Activated CD4-positive, alpha-beta T cell treated with anti-CD3 and anti-CD28 coated beads for 4 hours (primary cell): Measurements from ENCODE around the gene FAP.

Experiments
- DNase-seq, 2 donors: peaks; one replicate each; pipeline ENCODE4 v3.0.0-alpha.2; 2020

Gene FAP

GRCh38 chr2:162185541-162186232 is 57.6 kb downstream of the FAP start:
- DNase-seq = no peak

- DNase-seq = no peak
Measured at GRCh38 chr2:162184821-162185450, 58.3 kb downstream of the FAP start.

- DNase-seq = no peak
Measured at GRCh38 chr2:162184359-162184758, 58.9 kb downstream of the FAP start.

GRCh38 chr2:162182395-162182794 is 60.9 kb downstream of the FAP start:
- DNase-seq = no peak

GRCh38 chr2:162177301-162177700 is 65.9 kb downstream of the FAP start:
- DNase-seq = no peak

GRCh38 chr2:162175714-162176113 is 67.5 kb downstream of the FAP start:
- no peak for DNase-seq

- no peak for DNase-seq
Measured at GRCh38 chr2:162174746-162175145, 68.5 kb downstream of the FAP start.

DNA sequence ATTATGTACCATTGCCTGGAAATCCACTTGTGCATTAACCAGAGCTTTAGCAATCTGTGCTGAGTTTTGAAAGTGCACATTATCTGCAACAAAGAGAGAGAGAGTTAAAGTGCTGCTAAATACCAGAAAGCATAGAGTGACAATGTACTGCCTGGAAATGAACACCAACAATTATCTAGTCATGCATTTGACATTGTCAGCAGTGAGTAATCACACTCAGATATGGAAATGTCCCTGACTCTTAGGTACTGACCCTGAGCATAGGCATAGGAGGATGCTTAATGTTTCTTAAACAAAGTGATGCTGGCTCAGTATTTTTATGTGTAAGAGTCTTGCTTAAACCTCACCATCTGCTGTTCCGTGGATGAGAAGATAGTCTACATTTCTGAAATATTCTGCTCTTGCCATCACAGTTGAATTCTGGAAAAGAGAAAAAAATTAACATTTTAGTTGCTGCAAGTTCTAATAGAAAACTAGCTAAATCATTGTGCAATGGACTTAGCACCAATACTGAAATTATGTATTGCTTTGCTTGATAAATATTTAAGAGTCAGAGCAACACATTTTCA is 70.4 kb downstream of the FAP start:
- DNase-seq = no peak

DNA sequence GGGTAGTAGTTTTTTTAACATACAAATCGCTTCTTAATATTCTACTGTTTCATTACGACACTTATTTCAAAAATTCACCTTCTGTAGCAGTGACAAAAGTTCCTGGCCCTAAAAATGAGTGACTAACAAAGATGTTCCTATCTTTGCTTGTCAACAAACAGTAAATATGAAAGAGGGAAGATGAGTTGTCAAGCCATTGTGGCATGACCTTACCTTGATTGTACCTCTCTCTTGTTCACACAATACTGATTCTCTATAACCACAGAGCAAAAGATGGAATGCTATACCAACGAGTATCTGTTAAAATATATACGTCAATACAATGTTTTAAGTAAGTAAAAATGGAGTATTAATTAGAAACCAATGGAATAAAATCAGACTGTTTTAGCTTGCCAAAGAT is 76.5 kb downstream of the FAP start:
- no peak for DNase-seq

- no peak for DNase-seq
Measured at GRCh38 chr2:162166174-162166573, 77.1 kb downstream of the FAP start.

GRCh38 chr2:162164802-162165201 is 78.4 kb downstream of the FAP start:
- no peak for DNase-seq

DNA sequence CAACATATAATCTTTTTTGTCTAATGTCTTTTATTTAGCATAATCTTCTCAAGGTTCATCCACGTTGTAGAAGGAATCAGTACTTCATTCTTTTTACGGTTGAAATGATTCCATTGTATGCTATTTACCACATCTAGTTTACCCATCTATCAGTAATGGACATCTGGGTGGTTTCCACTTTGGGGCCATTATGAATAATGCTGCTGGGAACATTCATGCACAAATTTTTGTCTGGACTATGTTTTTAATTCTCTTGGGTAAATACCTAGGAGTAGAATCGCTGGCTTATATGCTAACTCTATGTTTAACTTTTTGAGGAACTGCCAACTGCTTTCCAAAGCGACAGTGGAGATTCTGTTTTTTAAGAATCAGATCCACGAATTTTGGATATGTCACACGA is 83.8 kb downstream of the FAP start:
- DNase-seq = no peak

DNA sequence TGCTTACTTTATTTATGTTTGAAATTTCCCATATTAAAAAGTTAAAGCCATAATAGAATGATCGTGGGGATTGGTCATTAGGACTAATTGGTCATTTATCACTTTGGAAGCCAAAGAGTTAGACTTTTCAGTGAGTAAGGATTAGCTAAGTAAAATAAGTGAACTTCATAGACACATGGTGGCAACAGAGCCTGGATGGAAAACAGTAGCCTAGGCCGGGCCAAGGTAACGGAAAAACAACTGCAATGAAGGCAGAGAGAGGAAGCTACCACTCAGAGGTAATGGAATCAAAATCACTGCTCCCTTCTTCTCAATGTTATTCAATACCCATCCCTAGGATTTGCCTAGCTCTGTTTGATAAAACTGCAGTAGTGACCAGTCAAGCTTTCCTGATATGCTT is 87.1 kb downstream of the FAP start:
- no peak for DNase-seq

GRCh38 chr2:162155093-162155492 is 88.2 kb downstream of the FAP start:
- DNase-seq = no peak

- peak; percentile 37 to 65 for DNase-seq
Measured at GRCh38 chr2:162153608-162154224, 89.5 kb downstream of the FAP start.

- DNase-seq = no peak
Measured at GRCh38 chr2:162152147-162152546, 91.1 kb downstream of the FAP start, which contains the start of gene GCG. GCG (minus strand) TSS chr2:162152247; CDS start chr2:162149178, 3,069 bp downstream.

DNA sequence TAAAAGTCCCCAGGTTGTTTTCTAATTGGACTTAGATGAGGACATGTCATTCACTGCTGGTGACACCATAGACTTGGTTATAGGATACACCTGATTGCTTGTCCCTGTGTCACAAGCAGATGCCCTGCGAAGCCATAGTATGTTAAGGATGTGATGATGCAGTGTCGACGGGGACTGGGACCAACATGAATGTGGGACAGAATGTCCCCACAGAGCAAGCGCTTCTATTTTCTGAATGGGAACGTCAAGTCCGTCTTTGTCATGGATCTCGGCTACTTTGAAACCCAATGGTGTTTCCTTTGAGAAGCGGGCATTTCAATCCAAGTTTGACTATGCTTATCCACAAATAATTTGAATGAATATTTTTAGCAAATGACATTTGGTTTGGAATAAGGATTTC is 93.3 kb downstream of the FAP start:
- no peak for DNase-seq

GRCh38 chr2:162149466-162149865 is 93.8 kb downstream of the FAP start:
- no peak for DNase-seq

DNA sequence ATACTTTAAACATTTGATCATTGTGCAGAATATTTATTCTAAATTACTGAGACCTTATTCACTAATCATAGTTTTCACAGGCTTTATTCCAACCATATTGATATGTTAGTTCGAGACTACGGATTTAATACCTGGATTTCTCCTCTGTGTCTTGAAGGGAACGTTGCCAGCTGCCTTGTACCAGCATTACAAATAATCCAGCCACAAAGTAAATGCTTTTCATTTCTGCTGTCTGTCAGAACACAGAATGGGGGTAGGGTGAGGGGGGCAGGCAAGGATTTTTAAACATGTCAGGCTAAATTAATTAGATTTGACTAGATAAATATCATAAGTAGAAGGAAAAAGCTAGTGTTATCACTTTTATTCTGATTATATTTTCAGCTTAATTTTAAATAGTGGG is 94.3 kb downstream of the FAP start:
- DNase-seq = no peak

- no peak for DNase-seq
Measured at GRCh38 chr2:162143969-162144368, 99.3 kb downstream of the FAP start.

DNA sequence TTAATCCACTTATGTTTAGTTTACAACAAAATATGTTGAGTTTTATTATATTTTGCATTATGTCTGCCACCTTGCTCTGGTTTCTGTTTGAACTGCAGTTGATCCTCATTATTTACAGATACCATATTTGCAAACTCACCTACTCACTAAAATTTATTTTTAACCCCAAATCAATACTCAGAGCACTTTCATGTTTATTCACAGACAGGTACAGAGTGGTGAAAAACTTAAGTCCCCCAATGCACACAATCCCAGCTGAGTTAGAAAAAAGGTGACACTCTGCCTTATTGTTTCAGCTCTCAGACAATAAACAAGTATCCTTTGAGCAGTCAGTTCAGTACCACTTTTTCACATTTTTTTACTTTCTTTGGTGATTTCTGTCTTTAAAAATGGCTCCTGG is 104.9 kb downstream of the FAP start:
- no peak for DNase-seq

DNA sequence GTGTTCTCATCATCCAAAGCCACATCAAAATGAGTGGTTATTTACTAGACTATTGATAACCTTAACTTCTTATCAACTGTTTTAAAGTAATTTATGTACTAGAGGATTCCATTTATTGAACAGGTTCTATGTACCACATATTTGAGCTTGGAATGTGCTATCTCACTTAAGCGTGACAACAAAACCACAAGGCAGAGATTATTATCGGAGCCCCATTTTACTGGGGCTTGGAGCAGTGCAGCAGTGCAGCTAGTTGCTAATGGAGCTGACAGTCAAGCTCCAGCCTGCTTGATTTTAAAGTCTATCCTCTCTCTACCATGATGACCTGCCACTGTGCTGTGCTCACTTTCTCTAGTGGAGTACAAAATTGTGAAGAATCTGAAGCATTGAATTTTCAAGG is 115.8 kb downstream of the FAP start:
- DNase-seq = no peak

- no peak for DNase-seq
Measured at GRCh38 chr2:162126527-162126926, 116.7 kb downstream of the FAP start.

- DNase-seq = no peak
Measured at GRCh38 chr2:162126111-162126519, 117.1 kb downstream of the FAP start.
